Measurements from ENCODE around the gene TREH. TPM values are rescaled to one million over a fixed set of nuclear protein-coding genes. Genes with fewer than 3 reads are reported as not detected.

TREH gene
- total RNA-seq, 1 experiment from 2014 or later, result not detected

DNA sequence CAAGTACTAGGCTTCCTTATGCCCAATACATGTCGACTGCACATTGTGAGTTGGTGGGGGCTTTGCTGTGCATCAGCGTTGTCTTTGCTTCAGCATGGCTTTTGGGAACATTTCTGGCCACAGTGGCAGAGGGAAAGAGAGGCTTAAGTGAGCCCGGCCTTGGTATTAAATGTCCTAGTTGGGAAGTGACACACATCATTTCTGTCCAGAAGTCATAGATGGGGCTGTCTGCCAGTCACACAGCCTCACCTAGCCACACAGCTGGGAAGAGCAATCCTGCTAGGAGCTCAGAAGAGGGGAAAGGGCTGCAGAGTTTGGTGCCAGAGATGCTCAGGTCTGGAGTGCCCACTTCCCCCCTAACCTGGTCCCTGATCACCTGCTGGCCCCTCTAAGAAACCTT is 27.6 kb downstream of the TREH start:
- DNase-seq (ENCODE audit: extremely low read depth, low read depth), result no peak

DNA sequence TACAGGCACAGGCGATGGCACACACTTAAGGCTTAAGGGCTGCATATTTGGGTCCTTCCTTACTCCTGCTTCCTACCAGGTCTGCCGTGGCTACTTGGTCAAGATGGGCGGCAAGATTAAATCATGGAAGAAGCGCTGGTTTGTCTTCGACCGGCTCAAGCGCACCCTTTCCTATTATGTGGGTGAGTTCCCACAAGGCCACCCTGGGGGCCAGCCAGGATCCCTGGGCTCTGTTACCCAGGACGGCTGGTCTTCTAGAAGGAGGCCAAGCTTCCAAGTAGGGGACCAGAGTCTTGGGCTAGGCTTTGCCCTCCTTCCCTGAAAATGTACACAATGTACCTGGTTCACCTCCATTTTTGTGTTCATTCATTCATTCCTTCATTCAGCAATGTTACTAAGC is 29.1 kb downstream of the TREH start:
- DNase-seq (ENCODE audit: extremely low read depth, low read depth), result no peak

DNA sequence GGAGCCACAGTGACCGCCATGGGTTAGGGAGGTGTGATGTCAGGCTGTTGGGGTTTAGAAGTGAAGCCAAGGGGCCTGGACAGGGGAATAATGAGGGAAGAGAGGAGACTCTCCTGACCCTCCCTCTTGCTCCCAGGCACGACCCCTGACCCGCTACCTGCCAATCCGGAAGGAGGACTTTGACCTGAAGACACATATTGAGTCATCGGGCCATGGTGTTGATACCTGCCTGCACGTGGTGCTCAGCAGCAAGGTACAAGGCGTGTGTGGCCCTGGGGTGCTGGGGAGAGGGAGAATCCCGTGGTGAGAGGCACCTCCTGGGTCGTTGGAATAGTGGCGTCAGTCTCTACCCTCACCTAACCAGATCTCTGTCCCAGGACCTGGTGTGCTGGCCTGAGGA is 29.5 kb downstream of the TREH start:
- DNase-seq (ENCODE audit: extremely low read depth, low read depth), result no peak

DNA sequence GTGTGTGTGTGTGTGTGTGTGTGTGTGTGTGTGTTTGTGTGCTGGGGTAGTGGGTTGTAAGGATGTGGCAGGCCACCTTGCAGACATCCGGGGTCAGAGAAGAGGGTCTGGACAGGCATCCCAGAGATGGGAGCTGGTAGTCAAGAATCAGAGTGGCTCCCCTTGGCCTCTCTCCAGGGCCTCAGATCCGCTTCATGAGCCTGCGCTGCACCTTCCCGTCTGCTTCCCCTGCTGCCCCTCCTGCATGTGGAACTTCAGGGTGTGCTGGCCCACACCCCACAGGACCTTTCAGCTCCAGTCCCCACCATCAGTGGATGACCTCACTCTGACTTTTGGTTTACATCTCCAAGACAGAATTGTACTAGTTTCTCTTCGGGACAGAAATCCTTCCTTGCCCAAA is 31.2 kb downstream of the TREH start:
- DNase-seq (ENCODE audit: extremely low read depth, low read depth), result no peak

DNA sequence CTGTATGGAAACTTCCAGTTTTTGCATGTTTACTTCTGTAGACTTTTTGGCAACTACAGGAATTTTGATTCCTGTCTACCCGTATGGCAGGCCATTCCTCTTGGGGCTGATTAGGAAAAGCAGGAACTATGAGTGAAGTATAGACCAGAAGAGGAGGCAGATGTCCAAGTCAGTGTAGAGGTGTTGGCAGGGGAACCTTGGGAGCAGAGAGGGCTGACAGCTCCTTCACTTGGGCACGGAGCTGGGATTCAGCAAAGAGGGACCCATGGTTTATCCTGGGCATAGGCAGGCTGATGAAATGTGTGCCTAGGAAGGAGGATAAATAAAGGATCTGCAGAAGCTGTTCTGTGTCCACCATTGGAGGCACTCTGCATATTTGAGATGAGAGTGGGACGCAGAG is 33.1 kb downstream of the TREH start:
- no peak for DNase-seq (ENCODE audit: extremely low read depth, low read depth)

DNA sequence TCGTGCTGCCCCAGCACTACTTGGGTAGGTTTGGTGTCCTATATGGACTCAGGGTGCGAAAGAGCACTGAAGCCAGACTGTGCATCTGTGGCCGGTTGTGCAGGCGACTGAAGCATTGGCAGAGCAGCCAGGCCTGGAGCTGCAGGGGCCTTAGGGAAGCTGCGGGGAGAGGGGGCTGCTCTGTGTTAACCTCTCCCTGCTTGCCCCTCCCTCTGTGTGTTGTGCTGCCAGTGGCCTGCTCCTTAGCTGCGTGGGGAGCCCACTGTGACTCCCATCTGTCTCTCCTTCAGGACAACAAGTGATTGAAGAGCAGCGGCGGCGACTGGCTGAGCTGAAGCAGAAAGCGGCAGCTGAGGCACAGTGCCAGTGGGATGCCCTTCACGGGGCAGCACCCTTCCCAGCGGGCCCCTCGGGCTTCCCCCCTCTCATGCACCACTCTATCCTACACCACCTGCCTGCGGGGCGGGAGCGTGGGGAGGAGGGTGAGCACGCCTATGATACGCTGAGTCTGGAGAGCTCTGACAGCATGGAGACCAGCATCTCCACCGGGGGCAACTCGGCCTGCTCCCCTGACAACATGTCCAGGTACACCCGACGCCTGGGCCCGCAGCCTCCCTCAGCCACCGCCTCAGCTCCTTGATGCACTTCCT is 34.3 kb downstream of the TREH start:
- DNase-seq (ENCODE audit: extremely low read depth, low read depth), result no peak

DNA sequence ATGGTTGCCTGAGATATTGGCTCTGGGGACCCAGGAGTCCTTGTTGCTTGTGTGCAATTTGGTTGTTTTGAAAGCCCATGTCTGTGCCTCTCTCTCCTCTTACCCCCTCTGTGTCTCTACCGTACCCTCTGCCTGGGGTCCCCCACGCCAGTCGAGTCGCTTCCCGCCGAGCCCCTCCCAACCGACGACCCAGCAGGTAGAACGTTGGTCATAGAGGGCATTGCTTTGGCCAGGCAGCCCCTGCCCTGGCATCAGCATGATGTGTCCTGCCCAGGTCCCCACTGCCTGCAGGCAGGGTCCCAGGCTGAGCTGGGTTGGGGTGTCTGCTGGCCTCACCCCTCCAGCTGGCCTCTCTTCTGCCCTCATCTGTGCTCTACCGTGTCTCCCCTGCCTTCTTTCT is 35.0 kb downstream of the TREH start:
- no peak for DNase-seq (ENCODE audit: extremely low read depth, low read depth)

DNA sequence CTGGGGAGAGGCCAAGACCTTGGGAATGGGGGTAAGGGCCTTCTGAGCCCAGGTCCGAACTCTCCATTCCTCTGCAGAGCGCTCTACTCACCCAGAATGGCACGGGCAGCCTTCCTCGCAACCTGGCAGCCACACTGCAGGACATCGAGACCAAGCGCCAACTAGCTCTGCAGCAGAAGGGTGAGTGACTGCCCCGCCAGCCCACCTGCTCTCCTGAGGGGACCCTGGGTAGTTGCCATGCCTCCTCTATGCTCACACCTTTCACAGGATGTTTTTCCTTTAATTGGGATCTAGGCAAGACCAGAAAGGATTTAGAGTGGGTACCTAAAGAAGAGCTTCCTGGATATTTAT is 35.5 kb downstream of the TREH start:
- DNase-seq (ENCODE audit: extremely low read depth, low read depth), result no peak

DNA sequence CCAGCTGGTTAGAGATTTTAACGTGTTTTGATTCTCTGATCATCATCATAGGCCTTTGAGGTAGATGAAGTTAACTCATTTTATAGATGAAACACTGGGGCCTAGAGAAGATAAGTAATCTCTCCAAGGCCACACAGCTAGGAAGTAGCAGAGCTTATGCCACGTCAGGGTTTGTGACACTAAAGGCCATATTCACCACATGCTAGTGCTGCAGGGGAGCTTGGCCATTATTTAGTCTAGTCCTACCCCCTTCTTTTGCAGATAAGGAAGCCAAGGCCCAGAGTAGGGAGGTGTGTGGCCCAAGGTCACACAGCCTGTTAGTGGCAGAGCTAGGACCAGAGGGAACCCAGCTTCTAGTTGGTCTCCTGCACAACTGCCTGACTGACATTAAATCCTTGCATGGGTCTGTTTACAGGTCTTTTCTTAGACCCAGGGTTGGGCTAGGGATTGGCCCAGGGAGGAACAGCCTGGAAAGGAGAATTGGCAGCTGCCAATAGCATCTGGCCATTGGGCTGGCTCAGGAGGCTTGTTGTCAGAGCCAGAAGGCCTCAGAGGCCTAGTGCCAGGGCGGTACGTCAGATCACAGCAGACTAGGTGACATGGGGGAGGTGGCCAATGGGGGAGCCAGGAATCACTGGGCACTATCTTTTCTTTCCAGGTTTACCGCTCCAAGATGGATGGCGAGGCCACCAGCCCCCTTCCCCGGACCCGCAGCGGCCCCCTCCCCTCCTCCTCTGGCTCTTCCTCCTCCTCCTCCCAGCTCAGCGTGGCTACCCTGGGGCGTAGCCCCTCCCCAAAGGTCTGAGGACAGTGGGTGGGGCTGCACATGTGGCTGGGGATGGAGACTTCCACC is 36.1 kb downstream of the TREH start:
- no peak for DNase-seq (ENCODE audit: extremely low read depth, low read depth)

DNA sequence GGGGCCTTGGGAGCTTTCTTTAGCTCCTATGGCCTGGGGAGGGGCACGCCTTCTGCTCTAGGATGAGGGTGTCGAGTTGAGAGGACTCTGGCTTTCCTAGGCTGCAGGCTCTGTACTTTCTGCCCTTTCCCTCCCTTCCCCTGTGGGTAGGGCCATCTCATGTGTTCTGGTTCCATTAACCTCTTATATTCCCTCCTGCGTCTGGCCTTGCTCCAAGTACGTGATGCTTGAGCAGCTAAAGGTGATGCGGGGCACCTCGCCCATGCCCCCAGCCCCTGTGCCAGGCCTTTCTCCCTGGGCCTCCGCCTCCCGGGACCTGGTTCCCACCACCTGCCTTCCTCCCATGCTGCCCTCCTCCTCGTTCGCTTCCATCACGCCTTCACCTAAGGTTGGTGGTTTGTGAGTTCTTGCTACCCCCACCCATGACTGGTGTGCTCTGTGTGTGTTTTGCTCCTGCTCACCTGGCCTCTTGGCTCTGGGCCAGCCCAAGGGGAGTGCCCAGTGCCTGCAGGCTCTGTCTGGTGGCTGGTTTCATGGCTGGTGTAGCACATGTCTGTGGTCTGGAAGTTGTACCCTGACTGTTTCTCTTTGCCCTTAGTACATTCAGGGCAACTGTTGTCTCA is 37.9 kb downstream of the TREH start:
- DNase-seq (ENCODE audit: extremely low read depth, low read depth), result no peak

DNA sequence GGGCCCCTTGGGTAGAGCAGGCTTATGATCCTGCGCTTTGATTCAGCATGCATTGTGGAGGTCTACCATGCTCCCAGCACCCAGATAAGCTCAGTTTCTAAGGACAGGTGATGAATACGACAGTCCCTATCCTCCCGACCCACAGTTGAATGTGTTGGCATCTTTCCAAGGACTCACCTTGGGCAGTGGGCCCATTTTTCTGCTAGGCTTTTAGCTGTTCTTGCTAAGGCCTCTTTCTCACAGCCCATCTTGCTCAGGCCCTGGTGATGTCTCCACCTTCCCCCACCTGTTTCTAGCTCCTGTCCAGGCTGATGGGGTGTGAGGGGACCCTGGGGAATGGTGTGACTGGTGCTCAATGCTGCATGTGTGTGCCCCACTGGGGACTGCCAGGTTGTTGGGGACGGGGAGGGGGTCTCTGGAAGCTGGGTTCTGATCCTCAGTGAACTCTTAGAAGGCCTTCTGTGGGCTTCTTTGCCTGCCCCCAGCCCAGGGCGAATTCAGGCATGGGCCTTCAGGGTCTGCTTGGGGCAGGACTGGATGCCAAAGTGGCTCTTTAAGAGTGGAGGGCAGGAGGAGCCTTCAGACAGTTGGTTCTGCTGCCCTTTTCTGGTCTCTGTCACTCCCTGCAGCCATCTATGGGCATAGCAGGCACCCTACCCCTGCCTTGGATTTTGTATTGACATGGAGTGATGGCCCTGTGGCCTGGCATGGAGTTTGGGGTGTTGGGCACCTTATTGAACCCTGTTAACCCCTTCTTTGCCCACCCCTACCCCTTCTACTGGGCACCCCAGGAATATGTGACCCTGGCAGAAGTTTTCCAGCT is 38.9 kb downstream of the TREH start:
- DNase-seq (ENCODE audit: extremely low read depth, low read depth), result no peak

DNA sequence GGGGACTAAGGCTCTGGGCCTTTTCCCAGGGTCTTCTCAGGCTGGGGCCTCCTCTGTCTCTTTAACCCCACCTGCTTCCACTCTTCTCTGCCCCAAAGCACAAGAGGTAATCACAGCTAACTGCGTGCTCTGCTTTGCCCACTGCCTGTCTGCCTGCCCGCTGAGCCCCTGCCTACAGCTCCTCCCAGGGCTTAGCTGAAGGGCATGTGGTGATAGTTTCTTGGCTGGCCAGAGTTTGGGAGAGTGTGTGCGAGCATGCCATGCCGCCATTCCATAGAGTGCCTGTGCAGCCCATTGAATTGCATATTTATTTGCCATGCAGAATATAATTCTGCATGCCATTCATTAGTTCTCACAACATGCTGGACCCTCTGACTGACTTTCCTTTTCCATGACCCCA is 39.6 kb downstream of the TREH start:
- DNase-seq (ENCODE audit: extremely low read depth, low read depth), result no peak

DNA sequence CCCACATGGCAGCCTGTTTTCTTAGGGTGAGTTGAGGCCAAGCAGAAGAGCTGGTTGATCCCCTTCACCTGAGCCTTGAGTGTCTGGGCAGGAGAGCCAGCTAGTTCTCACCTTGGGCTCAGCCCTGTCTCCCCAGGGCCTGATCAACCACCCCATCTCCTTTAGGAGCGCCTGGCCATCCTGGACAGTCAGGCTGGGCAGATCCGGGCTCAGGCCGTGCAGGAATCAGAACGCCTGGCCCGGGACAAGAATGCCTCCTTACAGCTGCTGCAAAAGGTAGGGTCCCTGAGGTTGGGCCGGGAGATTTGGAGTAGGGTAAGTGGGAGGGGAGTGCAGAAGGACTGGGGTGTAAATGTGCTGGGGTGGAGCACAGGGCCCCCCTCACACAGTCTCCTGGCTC is 40.7 kb downstream of the TREH start:
- DNase-seq (ENCODE audit: extremely low read depth, low read depth), result no peak

DNA sequence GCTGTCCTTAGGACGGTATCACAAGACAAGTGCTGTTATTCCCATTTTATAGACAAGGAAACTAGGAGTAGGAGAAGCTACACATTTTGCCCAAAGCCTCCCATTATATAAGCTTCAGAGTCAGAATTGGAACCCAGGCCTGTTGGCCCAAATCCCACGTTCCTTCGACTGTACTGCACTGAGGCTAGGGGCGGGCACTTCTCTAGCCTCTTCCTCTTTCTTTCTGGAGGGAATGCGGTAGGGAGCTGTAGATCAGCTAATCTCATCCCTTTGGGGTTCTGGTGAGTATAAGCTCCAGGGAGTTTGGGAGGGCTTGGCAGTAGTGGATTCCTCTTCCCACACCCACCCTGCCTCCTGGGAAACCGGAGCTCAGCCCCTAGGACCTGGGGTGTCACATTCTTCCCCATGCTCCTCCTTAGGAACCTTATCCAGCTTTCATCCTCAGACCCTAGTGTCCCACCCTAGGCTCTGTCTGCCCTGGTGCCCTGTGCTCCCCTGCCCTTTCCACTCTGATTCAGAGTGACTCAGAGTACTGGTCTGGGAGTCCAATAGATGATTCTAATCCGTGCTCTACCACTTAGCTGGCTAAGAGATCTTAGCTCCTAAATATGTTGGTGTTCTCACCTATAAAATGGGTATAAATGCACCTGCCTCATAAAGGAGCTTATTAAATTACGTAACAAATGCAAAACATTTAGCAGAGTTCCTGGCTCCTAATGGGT is 42.7 kb downstream of the TREH start:
- DNase-seq (ENCODE audit: extremely low read depth, low read depth), result no peak

DNA sequence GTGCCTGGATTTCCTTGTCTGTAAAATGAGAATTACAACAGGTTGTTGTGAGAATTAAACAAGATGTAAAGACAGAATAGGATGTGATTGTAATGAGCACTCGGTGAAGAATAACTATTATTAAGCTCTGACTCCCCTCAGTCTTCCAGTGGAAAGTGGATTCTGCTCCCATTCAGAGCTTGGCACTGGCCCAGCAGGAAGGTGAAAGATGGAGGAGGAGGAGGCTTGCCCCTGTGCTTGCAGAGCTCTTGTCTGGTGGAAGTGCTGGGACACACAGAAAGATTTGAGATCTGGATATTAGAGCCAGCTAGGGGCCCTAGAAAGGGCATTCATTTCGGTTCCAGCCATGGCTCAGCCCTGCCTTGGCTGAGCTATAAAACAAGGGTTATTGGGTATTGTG is 43.8 kb downstream of the TREH start:
- no peak for DNase-seq (ENCODE audit: extremely low read depth, low read depth)

DNA sequence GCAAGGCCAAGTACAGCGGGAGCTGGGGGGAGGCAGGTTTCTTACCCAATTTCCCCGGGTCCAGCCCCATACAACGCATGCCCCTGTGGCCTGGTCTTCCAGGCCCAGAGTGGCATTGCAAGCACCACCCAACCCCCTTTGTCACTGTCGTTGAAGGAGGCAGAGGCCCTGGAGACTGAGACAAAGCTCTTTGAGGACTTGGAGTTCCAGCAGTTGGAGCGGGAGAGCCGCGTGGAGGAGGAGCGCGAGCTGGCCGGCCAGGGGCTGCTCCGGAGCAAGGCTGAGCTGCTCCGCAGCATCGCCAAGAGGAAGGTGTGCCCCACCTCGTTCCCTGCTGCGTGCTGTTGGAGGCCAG is 44.2 kb downstream of the TREH start:
- DNase-seq (ENCODE audit: extremely low read depth, low read depth), result no peak

DNA sequence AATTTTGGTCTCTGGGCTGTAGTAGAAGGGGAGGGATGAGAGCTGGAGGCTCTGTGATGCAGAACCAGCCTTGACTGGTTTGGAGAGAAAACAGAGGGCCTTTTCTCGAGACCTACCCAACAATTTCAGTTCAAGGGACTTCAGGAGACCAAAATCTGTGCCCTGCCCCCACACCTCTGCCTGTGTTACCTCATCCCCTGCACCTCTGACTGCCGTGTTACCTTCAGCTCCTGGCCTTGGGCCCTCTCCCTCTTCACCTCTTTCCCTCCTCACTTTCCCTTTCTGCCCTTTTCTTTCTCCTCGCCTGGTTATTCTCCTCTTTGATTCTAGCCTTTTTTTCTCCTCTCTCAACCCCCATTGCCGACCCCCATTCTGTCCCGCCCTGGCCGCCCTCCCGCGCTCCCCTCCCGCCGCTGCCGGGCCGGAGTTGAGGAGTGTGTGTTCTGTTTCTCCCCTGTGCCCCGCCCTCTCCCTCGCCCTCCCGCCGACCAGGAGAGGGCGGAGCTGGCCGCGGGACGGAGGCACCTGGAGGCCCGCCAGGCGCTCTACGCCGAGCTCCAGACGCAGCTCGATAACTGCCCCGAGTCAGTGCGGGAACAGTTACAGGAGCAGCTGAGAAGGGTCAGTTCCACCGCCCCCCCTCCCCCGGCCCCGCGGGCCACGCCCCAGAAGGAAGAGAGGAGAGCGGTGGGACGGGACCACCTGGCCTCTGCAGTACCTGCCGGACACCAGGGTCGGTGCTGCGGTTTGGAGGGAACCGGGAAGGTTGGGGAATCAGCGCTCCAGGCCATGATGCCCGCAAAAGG is 44.8 kb downstream of the TREH start:
- no peak for DNase-seq (ENCODE audit: extremely low read depth, low read depth)

DNA sequence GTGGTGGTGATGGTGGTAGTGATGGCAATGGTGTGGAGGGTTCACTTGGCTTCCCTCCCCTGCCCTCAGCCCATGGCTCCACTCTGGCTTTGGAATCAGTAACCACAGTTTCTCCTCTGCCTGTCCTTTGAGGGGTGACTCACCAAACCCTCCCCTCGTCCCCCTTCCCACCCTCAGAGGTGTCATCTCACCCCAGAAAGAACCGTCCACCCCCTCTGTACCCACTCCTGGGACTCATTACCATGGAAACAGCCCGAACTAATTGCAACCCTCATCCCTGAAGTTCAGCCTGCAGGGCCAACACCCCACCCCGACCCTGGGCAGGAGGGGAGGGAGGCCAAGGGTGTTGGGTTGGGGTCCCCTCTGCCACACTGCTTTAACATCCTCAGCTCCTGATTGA is 45.5 kb downstream of the TREH start:
- DNase-seq (ENCODE audit: extremely low read depth, low read depth), result no peak

DNA sequence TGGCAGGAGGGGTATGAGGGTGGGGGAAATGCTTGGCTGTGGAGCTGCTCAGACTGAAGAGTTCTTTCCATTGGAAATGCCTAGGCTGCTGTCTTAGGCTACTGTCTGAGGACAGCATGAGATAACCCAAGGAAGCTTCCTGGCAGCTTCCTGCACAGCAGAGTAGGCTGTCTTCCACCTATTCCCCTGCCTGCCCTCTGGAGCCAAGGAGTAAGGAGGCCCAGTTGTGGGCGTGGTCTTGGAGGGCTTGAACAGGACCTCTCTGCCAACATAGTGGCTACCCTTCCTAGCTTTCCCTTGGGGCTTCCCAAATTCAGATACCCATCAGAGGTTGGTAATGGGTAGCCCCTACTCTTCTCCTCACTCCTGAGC is 46.1 kb downstream of the TREH start:
- DNase-seq (ENCODE audit: extremely low read depth, low read depth), result no peak
